ENCODE measurements around the gene IFIT1B. TPM values are rescaled to one million over a fixed set of nuclear protein-coding genes. Genes with fewer than 3 reads are reported as not detected.

The IFIT1B gene
- total RNA-seq, 2 experiments from 2014 or later: not detected

DNA sequence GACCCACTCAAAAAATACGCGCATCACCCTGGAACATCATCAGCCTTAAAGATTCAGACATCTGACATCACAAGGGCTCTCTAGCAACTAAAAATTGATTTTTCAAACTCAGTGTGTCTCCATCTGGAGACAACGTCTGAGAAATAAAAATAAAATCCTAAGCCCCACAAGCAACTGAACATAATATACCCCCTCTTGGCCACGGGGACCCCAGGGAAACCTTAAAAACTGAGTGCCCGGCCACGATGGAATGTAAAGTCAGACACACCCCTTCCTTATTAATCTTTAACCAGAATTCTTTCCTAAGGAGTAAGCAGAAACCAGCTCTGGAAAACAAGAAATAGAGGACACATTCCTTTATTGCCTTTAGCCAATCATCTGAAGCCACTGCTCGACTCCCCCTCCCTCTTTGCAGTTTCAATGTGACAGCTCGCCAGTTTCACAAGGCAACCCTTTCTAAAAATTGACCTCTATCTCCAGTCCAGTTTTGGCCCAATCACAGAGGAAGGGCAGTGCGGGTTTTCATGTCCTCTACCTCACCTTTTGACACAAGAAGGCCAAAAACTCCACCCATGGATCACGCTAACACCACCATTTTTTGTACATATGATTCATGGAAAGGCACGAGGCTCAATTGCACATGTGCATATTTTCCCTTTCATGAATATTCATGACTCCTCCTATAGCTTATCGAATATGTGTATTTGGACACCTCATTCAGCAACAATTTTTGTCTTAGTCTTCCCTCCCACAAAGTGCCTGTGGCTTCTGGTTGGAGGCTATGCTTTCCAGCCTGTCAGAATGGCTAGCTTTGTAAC, 25.9 kb upstream of the IFIT1B start:
- no peaks in the 10 kb centered on the region for H3K9me3 Mint-ChIP-seq
- intact Hi-C loops (cut with micrococcal nuclease): no loop called here
- POLR2A ChIA-PET: no interaction called here
- H3K27ac Mint-ChIP-seq: no peak overlapping the region
- peaks cover 39% of the 10 kb centered on the region for H3K4me1 Mint-ChIP-seq (ENCODE audit: low read depth)
- DNase-seq: no peak
- H3K36me3 Mint-ChIP-seq: peaks cover 3% of the 10 kb centered on the region
- peaks cover 25% of the 10 kb centered on the region for H3K27me3 Mint-ChIP-seq
- CTCF ChIA-PET: interaction anchor here (1.0 to 1.1 kb wide), 2 partner anchors 17 to 18 kb away, joined by 3 to 4 read pairs; no protein-coding TSS in a partner anchor
- no peak overlapping the region for H3K4me3 Mint-ChIP-seq

DNA sequence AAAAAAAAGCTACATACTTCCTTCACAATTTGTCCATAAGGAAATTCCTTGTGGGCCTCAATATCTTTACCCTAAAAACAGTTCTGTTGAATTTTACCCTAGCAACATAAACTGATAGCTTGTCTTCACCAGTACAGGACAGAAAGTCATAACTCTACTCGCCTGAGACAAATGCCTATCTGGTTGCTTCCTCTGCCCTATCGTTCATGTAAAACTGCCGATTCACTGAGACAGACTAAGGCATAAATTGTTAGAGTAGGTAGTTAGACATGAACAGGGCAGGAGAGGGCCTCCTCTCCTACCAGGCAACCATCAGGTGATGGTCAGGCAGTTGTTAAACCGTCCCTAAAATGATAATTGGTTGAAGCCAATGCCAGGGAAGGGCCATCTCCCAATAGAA, 25.1 kb upstream of the IFIT1B start:
- H3K4me1 Mint-ChIP-seq (ENCODE audit: low read depth): peaks cover 35% of the 10 kb centered on the region
- no peaks in the 10 kb centered on the region for H3K9me3 Mint-ChIP-seq
- H3K27me3 Mint-ChIP-seq: peaks cover 25% of the 10 kb centered on the region

DNA sequence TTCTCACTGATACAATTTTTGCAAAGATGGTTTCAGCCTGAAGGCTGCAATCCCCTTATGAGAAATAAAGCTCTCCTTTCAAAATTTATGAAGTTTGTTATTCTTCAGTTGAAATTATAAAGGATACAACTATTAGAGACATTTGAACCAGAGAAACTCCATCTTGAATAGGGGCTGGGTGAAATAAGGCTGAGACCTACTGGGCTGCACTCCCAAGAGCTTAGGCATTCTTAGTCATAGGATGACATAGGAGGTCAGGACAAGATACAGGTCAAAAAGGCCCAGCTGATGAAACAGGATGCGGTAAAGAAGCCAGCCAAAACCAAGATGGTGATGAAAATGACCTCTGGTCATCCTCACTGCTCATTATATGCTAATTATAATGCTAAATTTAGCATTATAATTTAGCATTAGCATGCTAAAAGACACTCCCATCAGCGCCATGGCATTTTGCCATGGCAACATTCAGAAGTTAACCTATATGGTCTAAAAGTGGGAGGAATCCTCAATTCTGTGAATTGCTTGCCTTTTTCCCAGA, 22.4 kb upstream of the IFIT1B start:
- no peak overlapping the region for H3K4me3 Mint-ChIP-seq
- DNase-seq: no peak
- peaks cover 14% of the 10 kb centered on the region for H3K27me3 Mint-ChIP-seq
- H3K36me3 Mint-ChIP-seq: peaks cover 3% of the 10 kb centered on the region
- H3K4me1 Mint-ChIP-seq (ENCODE audit: low read depth): peaks cover 21% of the 10 kb centered on the region
- ChIA-PET POLR2A (interaction anchor here (1.2 kb wide), 1 partner anchor 12 kb away, joined by 4 read pairs; no protein-coding TSS in a partner anchor), CTCF (interaction anchor here (1.4 kb wide), 1 partner anchor 10 kb away, joined by 3 read pairs; no protein-coding TSS in a partner anchor)
- H3K27ac Mint-ChIP-seq: no peak overlapping the region
- no peaks in the 10 kb centered on the region for H3K9me3 Mint-ChIP-seq
- intact Hi-C loops (cut with micrococcal nuclease): no loop called here

More for the DNA sequence above, 25.1 kb upstream of the IFIT1B start:
- POLR2A ChIA-PET: no interaction called here
- DNase-seq: no peak
- Mint-ChIP-seq H3K36me3 (peaks cover 3% of the 10 kb centered on the region), H3K4me3 (no peak overlapping the region), H3K27ac (no peak overlapping the region)
- intact Hi-C loops (cut with micrococcal nuclease): no loop called here
- CTCF ChIA-PET: interaction anchor here (1.1 kb wide), 1 partner anchor 17 kb away, joined by 4 read pairs; no protein-coding TSS in a partner anchor

DNA sequence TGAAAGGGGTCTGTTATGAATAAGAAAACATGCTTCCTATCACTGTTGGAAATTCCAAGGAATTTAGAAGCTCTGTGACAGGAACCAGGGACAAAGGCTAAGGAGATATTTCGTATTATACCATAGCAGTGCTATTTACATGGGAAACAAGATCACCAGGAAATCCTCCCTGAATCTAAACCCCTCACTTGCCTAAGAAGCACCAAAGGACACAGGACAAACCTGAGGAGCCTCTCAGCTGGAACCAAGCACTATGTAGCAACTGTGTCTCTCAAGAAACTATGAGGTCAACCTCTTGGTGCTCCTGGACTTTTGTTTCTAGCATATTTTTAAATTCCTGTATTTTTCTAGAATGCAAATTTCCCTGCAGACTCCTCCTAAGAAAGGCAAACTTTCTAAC, 20.8 kb upstream of the IFIT1B start:
- ChIA-PET CTCF (no interaction called here), POLR2A (no interaction called here)
- H3K27ac Mint-ChIP-seq: no peak overlapping the region
- H3K4me3 Mint-ChIP-seq: no peak overlapping the region
- H3K9me3 Mint-ChIP-seq: no peaks in the 10 kb centered on the region
- intact Hi-C loops (cut with micrococcal nuclease): no loop called here
- peaks cover 5% of the 10 kb centered on the region for H3K4me1 Mint-ChIP-seq (ENCODE audit: low read depth)
- no peak for DNase-seq
- H3K27me3 Mint-ChIP-seq: peaks cover 11% of the 10 kb centered on the region
- peaks cover 3% of the 10 kb centered on the region for H3K36me3 Mint-ChIP-seq

DNA sequence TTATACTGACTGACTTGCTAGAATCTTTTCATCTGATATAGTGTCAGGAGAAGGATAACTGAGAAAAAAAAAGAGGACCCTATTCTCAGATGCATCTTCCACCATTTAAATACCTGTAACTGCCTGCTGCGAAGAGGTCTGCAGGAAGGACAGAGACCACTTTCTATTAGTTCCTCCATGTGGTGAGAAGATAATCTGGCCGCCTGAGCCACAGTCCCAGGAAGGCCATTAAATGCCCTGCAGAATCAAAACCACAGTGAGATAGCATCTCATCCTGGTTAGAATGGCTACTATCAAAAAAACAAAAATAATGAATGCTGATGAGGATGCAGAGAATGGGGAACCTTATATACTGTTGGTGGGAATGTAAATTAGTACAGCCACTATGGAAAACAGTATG, 19.9 kb upstream of the IFIT1B start:
- peaks cover 4% of the 10 kb centered on the region for H3K4me1 Mint-ChIP-seq (ENCODE audit: low read depth)
- ChIA-PET POLR2A (no interaction called here), CTCF (no interaction called here)
- peaks cover 3% of the 10 kb centered on the region for H3K36me3 Mint-ChIP-seq
- no peak overlapping the region for H3K4me3 Mint-ChIP-seq
- no peak overlapping the region for H3K27ac Mint-ChIP-seq
- no peaks in the 10 kb centered on the region for H3K9me3 Mint-ChIP-seq
- intact Hi-C loops (cut with micrococcal nuclease): no loop called here
- H3K27me3 Mint-ChIP-seq: peaks cover 7% of the 10 kb centered on the region
- DNase-seq: no peak

DNA sequence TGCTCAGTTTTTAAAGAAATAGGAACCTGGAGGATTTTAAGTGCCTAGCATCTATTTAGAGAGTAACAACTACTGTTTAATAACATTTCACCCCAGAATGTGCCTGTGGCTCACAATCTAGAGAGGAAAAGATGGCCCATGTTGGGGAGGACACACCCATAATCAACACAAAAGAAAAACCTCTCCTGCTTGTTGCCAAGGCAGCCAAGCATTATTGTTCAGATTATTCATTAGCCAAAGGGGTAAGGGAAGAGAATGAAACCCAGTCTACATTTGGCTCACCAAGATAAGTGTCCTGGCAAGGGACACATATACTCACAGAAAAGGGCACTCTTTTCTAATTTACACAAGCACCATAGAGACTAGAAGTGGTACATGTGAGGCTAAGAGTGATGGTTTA, 17.7 kb upstream of the IFIT1B start:
- intact Hi-C loops (cut with micrococcal nuclease): no loop called here
- ChIA-PET POLR2A (no interaction called here), CTCF (no interaction called here)
- no peaks in the 10 kb centered on the region for H3K27me3 Mint-ChIP-seq
- H3K36me3 Mint-ChIP-seq: no peaks in the 10 kb centered on the region
- H3K9me3 Mint-ChIP-seq: no peaks in the 10 kb centered on the region
- DNase-seq: no peak
- H3K27ac Mint-ChIP-seq: no peak overlapping the region
- H3K4me3 Mint-ChIP-seq: no peak overlapping the region
- peaks cover 17% of the 10 kb centered on the region for H3K4me1 Mint-ChIP-seq (ENCODE audit: low read depth)

DNA sequence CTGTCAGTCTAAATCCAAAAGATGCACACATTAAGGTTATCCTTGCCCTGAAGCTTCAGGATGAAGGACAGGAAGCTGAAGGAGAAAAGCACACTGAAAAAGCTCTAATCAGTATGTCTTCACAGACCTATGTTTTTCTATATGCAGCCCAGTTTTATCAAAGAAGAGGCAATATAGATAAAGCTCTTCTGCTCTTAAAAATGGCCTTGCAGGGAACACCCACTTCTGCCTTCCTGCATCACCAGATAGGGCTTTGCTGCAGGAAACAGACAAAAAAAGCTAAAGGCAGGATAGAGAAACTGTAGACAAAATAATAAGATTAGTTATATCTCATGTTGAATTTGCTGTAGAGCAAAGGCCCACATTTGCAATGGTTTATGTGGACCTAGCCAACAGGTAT, 14.9 kb upstream of the IFIT1B start:
- Mint-ChIP-seq H3K27ac (no peak overlapping the region), H3K36me3 (no peaks in the 10 kb centered on the region), H3K4me1 (ENCODE audit: low read depth) (peaks cover 23% of the 10 kb centered on the region), H3K9me3 (peaks cover 4% of the 10 kb centered on the region), H3K4me3 (no peak overlapping the region), H3K27me3 (no peaks in the 10 kb centered on the region)
- ChIA-PET CTCF (interaction anchor here (0.8 kb wide), 1 partner anchor 94 kb away, joined by 3 read pairs; no protein-coding TSS in a partner anchor), POLR2A (no interaction called here)
- intact Hi-C loops (cut with micrococcal nuclease): no loop called here
- no peak for DNase-seq

DNA sequence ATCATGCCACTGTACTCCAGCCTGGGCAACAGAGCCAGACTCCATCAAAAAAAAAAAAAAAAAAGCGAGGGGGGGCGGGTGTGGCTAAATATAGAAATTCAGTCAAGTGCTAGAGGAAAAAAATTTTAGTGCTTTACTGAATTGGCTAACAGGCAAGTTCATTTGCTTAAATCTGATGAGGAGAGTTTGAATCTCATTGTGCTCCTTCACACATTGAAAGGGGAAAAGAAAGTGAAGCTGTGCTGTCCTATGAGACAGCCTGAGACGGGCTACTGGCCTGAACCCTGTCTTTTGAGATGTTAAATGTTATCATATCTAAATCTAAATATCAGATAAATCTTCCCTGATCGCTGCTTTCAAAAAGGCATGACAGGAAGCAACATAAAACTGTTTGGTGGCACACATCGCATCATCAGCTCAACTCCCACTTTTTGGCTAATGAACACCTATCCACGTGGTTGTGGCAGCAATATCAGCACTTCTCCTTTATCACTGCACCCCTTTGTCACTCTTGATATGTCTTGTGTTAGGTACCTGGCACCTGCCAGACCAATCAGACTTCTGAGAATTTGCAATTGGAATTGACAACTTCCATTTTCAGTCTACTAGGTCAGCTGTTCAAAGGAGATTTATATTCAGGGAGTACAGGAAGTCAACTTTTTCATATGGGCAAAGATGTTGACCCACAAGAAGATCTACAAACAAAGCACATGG, 14.0 kb upstream of the IFIT1B start:
- H3K27me3 Mint-ChIP-seq: no peaks in the 10 kb centered on the region
- POLR2A ChIA-PET: no interaction called here
- intact Hi-C loops (cut with micrococcal nuclease): no loop called here

DNA sequence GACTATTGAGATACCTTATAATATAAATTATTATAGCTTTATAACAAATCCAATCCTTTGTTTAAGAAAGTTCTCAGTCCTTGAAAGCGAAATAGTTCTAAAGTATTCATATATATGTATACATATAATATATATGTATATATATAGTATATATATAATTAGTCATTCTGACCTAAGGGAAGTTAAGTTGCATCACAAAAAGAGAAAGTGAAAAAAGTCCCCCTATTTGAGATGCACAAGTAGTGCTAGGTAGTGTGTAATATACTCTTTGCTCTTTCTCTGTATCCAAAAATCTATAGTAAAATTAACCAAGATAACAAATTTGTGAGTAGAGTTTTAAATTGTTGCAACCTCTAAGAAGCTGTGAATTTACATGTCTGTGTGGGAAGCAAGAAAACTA, 13.3 kb upstream of the IFIT1B start:
- intact Hi-C loops (cut with micrococcal nuclease): no loop called here
- H3K36me3 Mint-ChIP-seq: no peaks in the 10 kb centered on the region
- peaks cover 4% of the 10 kb centered on the region for H3K9me3 Mint-ChIP-seq
- ChIA-PET CTCF (interaction anchor here (1.0 kb wide), 1 partner anchor 17 kb away, joined by 3 read pairs; no protein-coding TSS in a partner anchor), POLR2A (no interaction called here)
- peaks cover 24% of the 10 kb centered on the region for H3K4me1 Mint-ChIP-seq (ENCODE audit: low read depth)
- H3K27ac Mint-ChIP-seq: no peak overlapping the region
- no peak overlapping the region for H3K4me3 Mint-ChIP-seq
- no peak for DNase-seq
- H3K27me3 Mint-ChIP-seq: no peaks in the 10 kb centered on the region

More for the DNA sequence above, 14.0 kb upstream of the IFIT1B start:
- Mint-ChIP-seq H3K9me3 (peaks cover 4% of the 10 kb centered on the region), H3K36me3 (no peaks in the 10 kb centered on the region), H3K27ac (no peak overlapping the region), H3K4me3 (no peak overlapping the region), H3K4me1 (ENCODE audit: low read depth) (peaks cover 24% of the 10 kb centered on the region)
- CTCF ChIA-PET: interaction anchor here (1.0 kb wide), 1 partner anchor 16 kb away, joined by 3 read pairs; no protein-coding TSS in a partner anchor
- no peak for DNase-seq

DNA sequence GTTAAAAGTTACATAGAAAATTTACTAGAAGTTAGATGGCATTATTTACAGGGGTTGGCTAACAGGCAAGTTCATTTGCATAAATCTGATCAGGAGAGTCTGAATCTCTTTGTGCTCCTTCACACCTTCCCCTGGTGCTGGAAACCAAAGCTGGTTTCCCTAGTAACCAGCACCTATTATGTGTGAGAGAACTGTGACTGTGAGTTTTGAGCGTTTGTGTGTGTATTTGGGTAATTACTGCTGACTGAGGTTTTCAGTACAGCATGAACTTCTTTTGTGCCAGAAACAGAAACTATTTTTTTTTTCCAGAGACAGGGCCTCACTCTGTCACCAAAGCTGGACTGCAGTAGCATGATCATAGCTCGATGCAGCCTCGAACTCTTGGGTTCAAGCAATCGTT, 10.3 kb upstream of the IFIT1B start:
- POLR2A ChIA-PET: interaction anchor here (0.6 to 0.7 kb wide), 2 partner anchors 11 to 74 kb away, joined by 3 to 4 read pairs; no protein-coding TSS in a partner anchor
- no peaks in the 10 kb centered on the region for H3K27me3 Mint-ChIP-seq
- no peak for DNase-seq
- H3K27ac Mint-ChIP-seq: no peak overlapping the region
- H3K36me3 Mint-ChIP-seq: no peaks in the 10 kb centered on the region
- H3K9me3 Mint-ChIP-seq: peaks cover 4% of the 10 kb centered on the region
- intact Hi-C loops (cut with micrococcal nuclease): no loop called here
- H3K4me1 Mint-ChIP-seq (ENCODE audit: low read depth): peaks cover 23% of the 10 kb centered on the region
- H3K4me3 Mint-ChIP-seq: no peak overlapping the region
- CTCF ChIA-PET: interaction anchor here (1.2 to 3.0 kb wide), 3 partner anchors 21 to 77 kb away, joined by 3 to 14 read pairs (median 3); no protein-coding TSS in a partner anchor

DNA sequence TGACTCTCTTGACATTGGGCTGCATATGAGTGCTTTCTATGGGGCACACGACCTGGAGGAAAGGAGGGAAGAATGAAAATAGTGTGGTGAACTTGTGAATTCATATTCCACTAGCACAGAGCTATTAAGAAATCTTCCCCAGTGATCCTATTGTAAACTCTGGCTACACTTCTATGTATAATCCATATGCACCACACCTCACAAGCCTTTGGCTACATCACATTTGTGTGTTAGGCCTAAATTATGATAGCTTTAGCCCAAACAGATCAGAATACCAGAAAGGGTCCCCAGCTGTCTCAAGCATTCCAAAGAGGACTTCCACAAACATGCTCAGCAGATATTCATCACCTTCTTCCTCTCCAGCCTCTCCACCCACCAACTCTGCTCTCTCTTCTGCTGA, 9.7 kb upstream of the IFIT1B start:
- intact Hi-C loops (cut with micrococcal nuclease): loop anchor here (2.0 kb wide), 1 partner anchor 67 kb away; no protein-coding TSS in a partner anchor
- H3K9me3 Mint-ChIP-seq: peaks cover 4% of the 10 kb centered on the region
- no peak overlapping the region for H3K4me3 Mint-ChIP-seq
- CTCF ChIA-PET: interaction anchor here (1.0 to 3.0 kb wide), 6 partner anchors 17 to 151 kb away, joined by 3 to 14 read pairs (median 6); partner anchors contain the start of gene IFIT2
- no peak for DNase-seq
- no peaks in the 10 kb centered on the region for H3K36me3 Mint-ChIP-seq
- H3K4me1 Mint-ChIP-seq (ENCODE audit: low read depth): peaks cover 19% of the 10 kb centered on the region
- POLR2A ChIA-PET: interaction anchor here (0.6 kb wide), 1 partner anchor 12 kb away, joined by 4 read pairs; no protein-coding TSS in a partner anchor
- no peaks in the 10 kb centered on the region for H3K27me3 Mint-ChIP-seq
- no peak overlapping the region for H3K27ac Mint-ChIP-seq
